IMR-90 (cell line): ENCODE measurements around the gene ATF4. TPM values are rescaled to one million over a fixed set of nuclear protein-coding genes. Genes with fewer than 3 reads are reported as not detected.
A peak's percentile ranks its signal among the peaks of the same experiment; 100 is the strongest.

Experiments
- ATAC-seq: fragments of 200-7000 bp; cut with Tn5 transposase; 2 replicates; pipeline ENCODE4 v1.9.1; 2020; ENCODE audit warnings: low read depth, mild to moderate bottlenecking, moderate library complexity
- BruUV-seq: library from RNA; stranded (reverse); fragments of 400-500 nt; replicated peaks from 2 replicates; lab custom pipeline; 2021; lab: Mats Ljungman, UMichigan
- CTCF ChIA-PET: fragments of 300-600 bp; formaldehyde crosslinking; extraction: SDS; loops from one replicate; lab custom pipeline; 2021; ENCODE audit warnings: antibody characterized with exemption; lab: Yijun Ruan, JAX
- POLR2A ChIA-PET: fragments of 300-600 bp; sonication (Branson Sonifier 250); formaldehyde crosslinking; loops from one replicate; lab custom pipeline; 2022; ENCODE audit warnings: antibody characterized with exemption; ENCODE audit not compliant: unreplicated experiment; lab: Charles Lee
- DNase-seq: peaks from one replicate; pipeline ENCODE4 v3.0.0; 2013
- H2AFZ ChIP-seq: replicated peaks from 2 replicates; pipeline ENCODE3; 2013; ENCODE audit warnings: low read length, mild to moderate bottlenecking; ENCODE audit not compliant: poor library complexity
- H2AK5ac ChIP-seq: 2 replicates; pipeline ENCODE4 v1.6.1; 2013; ENCODE audit warnings: low read depth, low read length, inconsistent platforms
- H2AK9ac ChIP-seq: replicated peaks from 2 replicates; pipeline ENCODE3; 2013; ENCODE audit warnings: mild to moderate bottlenecking, low read depth, low read length, moderate library complexity; ENCODE audit not compliant: poor library complexity
- H2BK120ac ChIP-seq: 2 replicates; pipeline ENCODE4 v1.6.1; 2013; ENCODE audit warnings: low read depth, low read length, inconsistent platforms
- H2BK15ac ChIP-seq: 3 replicates; pipeline ENCODE4 v1.6.1; 2013; ENCODE audit warnings: low read depth, low read length, inconsistent platforms
- H2BK20ac ChIP-seq: 2 replicates; pipeline ENCODE4 v1.6.1; 2013; ENCODE audit warnings: low read depth, mild to moderate bottlenecking, inconsistent platforms, low read length, moderate library complexity
- H2BK5ac ChIP-seq: 2 replicates; pipeline ENCODE4 v1.6.1; 2013; ENCODE audit warnings: mild to moderate bottlenecking, low read depth, low read length, inconsistent platforms; ENCODE audit not compliant: poor library complexity, severe bottlenecking
- H3K14ac ChIP-seq: replicated peaks from 2 replicates; pipeline ENCODE4 v1.6.1; 2013; ENCODE audit warnings: low read depth, low read length, inconsistent platforms
- H3K18ac ChIP-seq: 2 replicates; pipeline ENCODE4 v1.6.1; 2013; ENCODE audit warnings: low read depth, low read length, control low read depth
- H3K23ac ChIP-seq: 2 replicates; pipeline ENCODE4 v1.6.1; 2013; ENCODE audit warnings: low read depth, low read length, inconsistent platforms
- H3K27ac ChIP-seq: 2 replicates; pipeline ENCODE4 v1.5.1; 2013; ENCODE audit warnings: mild to moderate bottlenecking, control low read depth, low read length; ENCODE audit not compliant: insufficient read depth
- H3K27me3 ChIP-seq: 2 replicates; pipeline ENCODE4 v1.6.1; 2013; ENCODE audit warnings: low read length; ENCODE audit not compliant: control insufficient read depth, insufficient read depth
- H3K36me3 ChIP-seq: 2 replicates; pipeline ENCODE4 v1.6.1; 2013; ENCODE audit warnings: low read length, mixed read lengths; ENCODE audit not compliant: control insufficient read depth, insufficient read depth
- H3K4ac ChIP-seq: 2 replicates; pipeline ENCODE4 v1.6.1; 2013; ENCODE audit warnings: low read depth, low read length, inconsistent platforms
- H3K4me1 ChIP-seq: 2 replicates; pipeline ENCODE4 v1.6.1; 2013; ENCODE audit warnings: low read length, mixed read lengths; ENCODE audit not compliant: control insufficient read depth, insufficient read depth
- H3K4me2 ChIP-seq: 2 replicates; pipeline ENCODE4 v1.6.1; 2013; ENCODE audit warnings: low read depth, mild to moderate bottlenecking, control low read depth, low read length, moderate library complexity
- H3K4me3 ChIP-seq: 2 replicates; pipeline ENCODE4 v1.5.1; 2013; ENCODE audit warnings: low read depth, mild to moderate bottlenecking, control low read depth, low read length, moderate library complexity; ENCODE audit not compliant: insufficient read depth
- H3K56ac ChIP-seq: 2 replicates; pipeline ENCODE4 v1.6.1; 2013; ENCODE audit warnings: low read length, inconsistent platforms; ENCODE audit not compliant: insufficient read depth; ENCODE audit errors: extremely low read depth
- H3K79me1 ChIP-seq, 2 experiments: 2 replicates each; pipeline ENCODE4 v1.6.1; 2013; ENCODE audit warnings: low read length in 2 of 2, inconsistent platforms in 1 of 2, low read depth in 1 of 2
- H3K9ac ChIP-seq: 2 replicates; pipeline ENCODE4 v1.6.1; 2013; ENCODE audit warnings: low read depth, low read length, control low read depth
- H3K9me1 ChIP-seq: 2 replicates; pipeline ENCODE4 v1.6.1; 2013; ENCODE audit warnings: low read length, inconsistent platforms; ENCODE audit not compliant: insufficient read depth
- H3K9me3 ChIP-seq: 2 replicates; pipeline ENCODE4 v1.6.1; 2013; ENCODE audit warnings: low read length; ENCODE audit not compliant: control insufficient read depth, insufficient read depth
- H4K20me1 ChIP-seq: 2 replicates; pipeline ENCODE4 v1.6.1; 2013; ENCODE audit warnings: low read length, inconsistent platforms; ENCODE audit not compliant: insufficient read depth
- H4K5ac ChIP-seq: 2 replicates; pipeline ENCODE4 v1.6.1; 2013; ENCODE audit warnings: mild to moderate bottlenecking, low read depth, low read length, control low read depth
- H4K8ac ChIP-seq, 2 experiments: 2 replicates each; pipeline ENCODE4 v1.6.1; 2013; ENCODE audit warnings: low read depth in 2 of 2, low read length in 2 of 2, control low read depth in 1 of 2, inconsistent platforms in 1 of 2
- H4K91ac ChIP-seq: 2 replicates; pipeline ENCODE4 v1.6.1; 2013; ENCODE audit warnings: low read depth, low read length, inconsistent platforms; ENCODE audit not compliant: insufficient read depth
- CEBPB ChIP-seq: IDR thresholded peaks from 2 replicates; pipeline ENCODE4 v1.6.1; 2012; ENCODE audit warnings: low read depth, low read length, improper control_type of control experiment
- FOS ChIP-seq: fragments of 150-350 bp; IDR thresholded peaks from 2 replicates; pipeline ENCODE4 v1.6.1; 2016; ENCODE audit warnings: low read depth, low read length
- MXI1 ChIP-seq: IDR thresholded peaks from 2 replicates; pipeline ENCODE4 v1.6.1; 2012; ENCODE audit warnings: low read depth, mild to moderate bottlenecking, low read length, moderate library complexity, borderline replicate concordance
- WGBS, 2 experiments: methylation state at CpG; one replicate each; pipeline versions ENCODE4 v1.1.5 to v1.1.7; 2013; ENCODE audit warnings: missing lambda C conversion rate in 2 of 2; ENCODE audit not compliant: insufficient read length in 1 of 2; ENCODE audit errors: extremely low coverage in 2 of 2; 5-methylcytosine and 5-hydroxymethylcytosine counted together
- dilution Hi-C: fragments of 300-500 bp; cut with HindIII; formaldehyde crosslinking; loops from one replicate; pipeline ENCODE4 v1.14.3; 2018; ENCODE audit warnings: low sequenced_read_pairs; ENCODE audit not compliant: unreplicated experiment
- in situ Hi-C: fragments of 300-500 bp; cut with MboI; formaldehyde crosslinking; loops from 3 replicates; pipeline ENCODE4 v1.14.3; 2019; ENCODE audit warnings: low sequenced_read_pairs, inconsistent platforms, mixed read lengths
- intact Hi-C: fragments of 100-400 bp; cut with micrococcal nuclease; formaldehyde crosslinking; loops from 2 replicates; pipeline ENCODE4 v1.10.0; 2022
- polyA plus RNA-seq, 3 experiments: library from polyadenylated mRNA; depleted of rRNA; stranded (reverse); fragments of >200 nt; gene quantifications; 2 replicates each; pipeline ENCODE4 v1.2.3, GENCODE V29; 2012; ENCODE audit warnings: low replicate concordance in 1 of 3
- total RNA-seq: library from RNA; depleted of rRNA; stranded (reverse); fragments of >200 nt; gene quantifications from 2 replicates; pipeline ENCODE4 v1.2.3, GENCODE V29; 2012

Gene ATF4
- total and polyA plus RNA-seq, 2 of the 4 experiments (the other 2 are of a cell fraction) = 148 to 662 TPM

GRCh38 chr22:39490966-39491680 lies 29.2 kb upstream of the ATF4 start:
- in situ Hi-C loops (no loop called here), intact Hi-C loops (loop anchor here (10.0 kb wide), 2 partner anchors 56 to 316 kb away; no protein-coding TSS in a partner anchor), dilution Hi-C loops (no loop called here)
- H3K9me3 ChIP-seq = no peaks in the 10 kb centered on the region
- peaks cover 12% of the 10 kb centered on the region; the same call in 1 of the 2 replicates for H4K20me1 ChIP-seq
- no peak overlapping the region for H2AK5ac ChIP-seq
- H2BK120ac ChIP-seq = no peak overlapping the region
- H3K14ac ChIP-seq = no peak overlapping the region
- no peak overlapping the region for H3K4me2 ChIP-seq
- H2AFZ ChIP-seq = no peak overlapping the region
- no peaks in the 10 kb centered on the region for H3K36me3 ChIP-seq
- H2BK20ac ChIP-seq = no peak overlapping the region
- no peak overlapping the region for H2BK15ac ChIP-seq
- ATAC-seq (no peak), DNase-seq (no peak)
- no peak overlapping the region for H3K18ac ChIP-seq
- H3K9me1 ChIP-seq = peaks cover 22% of the 10 kb centered on the region
- H3K56ac ChIP-seq = no peak overlapping the region
- no peak for TF ChIP-seq MXI1
- TF ChIP-seq FOS = no peak
- TF ChIP-seq CEBPB = no peak
- ChIA-PET POLR2A (no interaction called here), CTCF (interaction anchor here (0.6 kb wide), 1 partner anchor 16 kb away, joined by 3 read pairs; no protein-coding TSS in a partner anchor)
- no peak overlapping the region for H3K27ac ChIP-seq
- H4K8ac ChIP-seq = no peak overlapping the region
- no peak overlapping the region for H2BK5ac ChIP-seq
- WGBS, 2 experiments = no CpG with 5 or more reads among the region's 9 CpGs
- BruUV-seq = no TSS peak
- peak overlapping the region; percentile 16 for H2AK9ac ChIP-seq
- no peaks in the 10 kb centered on the region for H3K27me3 ChIP-seq
- no peak overlapping the region for H4K5ac ChIP-seq
- no peak overlapping the region for H4K91ac ChIP-seq
- H3K4me3 ChIP-seq = no peak overlapping the region
- peaks cover 8% of the 10 kb centered on the region for H3K4me1 ChIP-seq
- peak overlapping the region; percentile 44; the same call in 1 of the 2 replicates for H3K23ac ChIP-seq
- H3K4ac ChIP-seq = 0 out of 2 replicates have a peak overlapping the region, but pooled peaks have one; percentile 6
- no peak overlapping the region for H3K9ac ChIP-seq
- peaks cover 0 to 8% of the 10 kb centered on the region in 2 experiments; a peak in 1 of 4 replicates for H3K79me1 ChIP-seq
